LNCaP clone FGC (cell line): ENCODE data around the gene SLC7A14.

ENCODE experiments used
- DNase-seq: peaks from one replicate; pipeline ENCODE4 v3.0.0-alpha.2; 2011; ENCODE audit warnings: low read depth
- H3K4me3 ChIP-seq: 2 replicates; pipeline ENCODE4 v1.5.1; 2011; ENCODE audit warnings: mild to moderate bottlenecking, low read depth, low read length, control low read depth
- CTCF ChIP-seq: IDR thresholded peaks from 2 replicates; pipeline ENCODE4 v1.5.1; 2012; ENCODE audit warnings: mild to moderate bottlenecking; ENCODE audit not compliant: control insufficient read depth, insufficient read depth; ENCODE audit errors: extremely low read depth

The SLC7A14 gene

GRCh38 chr3:170470063-170471016, 115.5 kb downstream of the SLC7A14 start:
- no peak for DNase-seq
- no peak for TF ChIP-seq CTCF
- no peak overlapping the region for H3K4me3 ChIP-seq

GRCh38 chr3:170469151-170470062, 116.5 kb downstream of the SLC7A14 start:
- TF ChIP-seq CTCF, result no peak
- DNase-seq, result peak; percentile 14

GRCh38 chr3:170467571-170468147, 118.2 kb downstream of the SLC7A14 start:
- TF ChIP-seq CTCF, result no peak
- no peak for DNase-seq
- no peak overlapping the region for H3K4me3 ChIP-seq

More at GRCh38 chr3:170469151-170470062, 116.5 kb downstream of the SLC7A14 start:
- no peak overlapping the region for H3K4me3 ChIP-seq

GRCh38 chr3:170467007-170467406, 118.9 kb downstream of the SLC7A14 start:
- no peak for TF ChIP-seq CTCF
- DNase-seq, result no peak
- H3K4me3 ChIP-seq, result no peak overlapping the region

GRCh38 chr3:170465955-170466354, 119.9 kb downstream of the SLC7A14 start:
- TF ChIP-seq CTCF, result no peak
- H3K4me3 ChIP-seq, result no peak overlapping the region
- DNase-seq, result peak; percentile 49

- DNase-seq, result no peak
- no peak overlapping the region for H3K4me3 ChIP-seq
- no peak for TF ChIP-seq CTCF
These were observed 122.9 kb downstream of the SLC7A14 start for GRCh38 chr3:170463011-170463410.
